Activated gamma-delta T cell (primary cell): Measurements from ENCODE around the gene RBM10.
A peak's percentile ranks its signal among the peaks of the same experiment; 100 is the strongest.
"Not testable (repeated sequence)": the region's sequence is repeated elsewhere in the genome, so short reads cannot be mapped to it uniquely, and the experiment has no call there.

Experiments used
- DNase-seq: peaks from one replicate; lab custom pipeline; 2025; lab: John Stamatoyannopoulos, UW
- total RNA-seq, 2 donors: gene quantifications; one replicate each; lab custom pipeline; 2026; lab: John Stamatoyannopoulos, UW

The RBM10 gene, protein sequence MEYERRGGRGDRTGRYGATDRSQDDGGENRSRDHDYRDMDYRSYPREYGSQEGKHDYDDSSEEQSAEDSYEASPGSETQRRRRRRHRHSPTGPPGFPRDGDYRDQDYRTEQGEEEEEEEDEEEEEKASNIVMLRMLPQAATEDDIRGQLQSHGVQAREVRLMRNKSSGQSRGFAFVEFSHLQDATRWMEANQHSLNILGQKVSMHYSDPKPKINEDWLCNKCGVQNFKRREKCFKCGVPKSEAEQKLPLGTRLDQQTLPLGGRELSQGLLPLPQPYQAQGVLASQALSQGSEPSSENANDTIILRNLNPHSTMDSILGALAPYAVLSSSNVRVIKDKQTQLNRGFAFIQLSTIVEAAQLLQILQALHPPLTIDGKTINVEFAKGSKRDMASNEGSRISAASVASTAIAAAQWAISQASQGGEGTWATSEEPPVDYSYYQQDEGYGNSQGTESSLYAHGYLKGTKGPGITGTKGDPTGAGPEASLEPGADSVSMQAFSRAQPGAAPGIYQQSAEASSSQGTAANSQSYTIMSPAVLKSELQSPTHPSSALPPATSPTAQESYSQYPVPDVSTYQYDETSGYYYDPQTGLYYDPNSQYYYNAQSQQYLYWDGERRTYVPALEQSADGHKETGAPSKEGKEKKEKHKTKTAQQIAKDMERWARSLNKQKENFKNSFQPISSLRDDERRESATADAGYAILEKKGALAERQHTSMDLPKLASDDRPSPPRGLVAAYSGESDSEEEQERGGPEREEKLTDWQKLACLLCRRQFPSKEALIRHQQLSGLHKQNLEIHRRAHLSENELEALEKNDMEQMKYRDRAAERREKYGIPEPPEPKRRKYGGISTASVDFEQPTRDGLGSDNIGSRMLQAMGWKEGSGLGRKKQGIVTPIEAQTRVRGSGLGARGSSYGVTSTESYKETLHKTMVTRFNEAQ
- 108 to 109 reads per million in 2 donors for total RNA-seq

DNA sequence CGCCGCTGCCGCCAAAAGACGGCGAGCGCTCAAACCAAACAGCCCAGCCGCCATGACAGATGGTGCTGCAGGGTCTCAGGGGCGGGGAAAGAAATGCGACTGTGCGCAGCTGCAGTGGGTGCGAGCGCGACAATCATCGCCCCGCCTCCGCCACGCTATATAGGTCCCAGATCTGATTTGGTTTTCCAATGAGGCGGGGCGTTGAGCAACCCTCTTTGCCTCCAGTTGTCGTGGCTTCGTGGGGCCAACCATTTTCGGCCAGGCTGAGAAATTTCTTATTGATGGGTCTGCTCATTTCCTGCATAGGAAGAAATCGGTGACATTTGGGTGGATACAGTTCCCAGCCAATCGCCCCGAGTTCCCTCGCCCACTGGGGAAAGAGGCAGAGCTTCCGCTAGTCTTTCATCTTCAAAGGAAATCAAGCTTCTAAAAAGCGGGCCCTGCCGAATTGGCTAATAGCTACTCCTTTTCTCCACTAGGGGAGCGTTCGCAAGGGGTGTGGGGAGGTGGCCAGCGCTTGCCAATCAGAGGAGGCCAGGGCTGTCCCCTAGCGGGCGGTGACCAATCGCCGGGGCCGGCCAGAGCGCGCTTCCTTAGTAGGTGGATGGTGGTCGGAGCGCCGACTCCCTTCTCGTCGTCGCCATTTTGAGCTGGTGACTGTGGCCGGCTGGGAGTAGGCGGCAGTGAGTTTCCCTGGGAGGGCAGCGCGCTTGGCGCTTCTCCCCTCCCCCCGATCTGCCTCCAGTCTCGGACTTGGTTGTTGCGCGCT, at the start of gene RBM10, which contains the start of gene NDUFB11:
TSS of gene RBM10 (plus strand) at position 596 of the 769 bp plus-strand sequence. CDS start 2,261 bp downstream, outside the sequence.
TSS of gene NDUFB11 (minus strand) at position 77 of the 769 bp plus-strand sequence. CDS start at position 54, 23 bp downstream.
- DNase-seq, result peak; percentile 86

DNA sequence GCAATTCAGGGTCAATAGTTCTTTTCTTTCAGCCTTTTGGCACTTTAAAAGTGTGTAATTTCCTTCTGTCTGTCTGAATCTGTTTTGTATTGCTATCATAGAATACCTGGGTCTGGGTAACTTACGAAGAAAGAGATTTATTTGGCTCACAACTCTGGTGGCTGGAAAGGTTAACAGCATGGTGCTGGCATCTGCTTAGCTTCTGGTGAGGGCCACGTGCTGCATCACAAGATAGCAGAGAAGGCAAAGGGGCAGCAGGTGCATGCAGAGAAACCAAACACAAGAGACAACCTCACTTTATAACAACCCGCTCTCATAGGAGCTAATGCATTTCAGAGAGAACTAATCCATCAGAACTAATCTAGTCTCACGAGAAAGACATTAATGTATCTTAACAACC, 48.0 kb upstream of the RBM10 start:
- no peak for DNase-seq

DNA sequence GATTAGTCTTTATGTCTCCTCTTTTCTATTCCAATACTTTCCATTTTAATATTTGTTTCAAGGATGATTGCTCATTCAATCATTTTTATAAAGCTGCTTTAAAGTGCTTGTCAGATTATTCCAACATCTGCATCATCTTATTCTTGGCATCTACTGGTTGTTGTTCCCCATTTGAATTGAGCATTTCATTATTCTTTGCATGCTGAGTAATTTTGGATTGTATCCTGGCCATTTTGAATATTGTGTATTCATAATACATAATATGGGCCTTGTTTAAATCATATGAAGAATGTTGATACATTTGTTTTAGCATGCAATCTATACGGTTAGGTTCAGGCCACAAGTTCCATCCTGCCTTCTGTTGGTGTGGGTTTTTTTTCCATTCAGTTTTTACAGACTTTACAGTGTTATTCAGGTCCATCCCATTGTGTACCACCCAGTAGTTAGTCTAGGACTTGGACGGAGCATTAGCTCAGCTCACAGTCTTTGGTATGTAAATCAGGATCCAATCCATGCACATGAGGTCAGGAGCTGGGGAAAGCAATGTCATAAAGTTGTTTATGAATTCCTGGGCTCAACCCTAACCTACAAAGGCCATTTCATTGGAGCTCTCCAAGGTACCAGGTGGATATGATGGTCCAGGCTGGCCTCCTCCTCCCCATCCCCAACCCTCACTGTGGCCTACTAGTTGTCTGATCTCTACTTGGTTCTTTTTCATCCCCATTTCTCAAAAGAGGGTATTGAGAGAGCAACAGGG, 46.5 kb upstream of the RBM10 start:
- DNase-seq, result no peak

DNA sequence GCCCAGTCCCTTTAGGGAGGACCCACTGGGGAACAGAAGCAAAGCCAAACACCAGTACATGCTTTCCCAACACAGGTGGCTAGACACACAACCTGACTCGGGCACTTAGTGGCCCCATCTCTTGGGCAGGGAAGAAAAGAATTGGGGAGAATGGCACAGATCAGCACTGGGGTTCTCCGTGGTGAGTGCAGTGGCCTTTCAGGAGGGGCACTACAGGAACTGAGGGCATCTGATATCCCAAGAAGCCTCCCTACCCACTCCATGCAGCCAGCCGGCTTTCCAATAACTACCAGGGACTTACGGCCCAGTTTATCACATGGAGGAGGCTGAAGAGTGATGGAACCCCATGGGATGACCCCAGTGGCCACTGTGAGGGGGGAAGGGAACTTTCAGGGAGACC, 43.8 kb upstream of the RBM10 start:
- no peak for DNase-seq

DNA sequence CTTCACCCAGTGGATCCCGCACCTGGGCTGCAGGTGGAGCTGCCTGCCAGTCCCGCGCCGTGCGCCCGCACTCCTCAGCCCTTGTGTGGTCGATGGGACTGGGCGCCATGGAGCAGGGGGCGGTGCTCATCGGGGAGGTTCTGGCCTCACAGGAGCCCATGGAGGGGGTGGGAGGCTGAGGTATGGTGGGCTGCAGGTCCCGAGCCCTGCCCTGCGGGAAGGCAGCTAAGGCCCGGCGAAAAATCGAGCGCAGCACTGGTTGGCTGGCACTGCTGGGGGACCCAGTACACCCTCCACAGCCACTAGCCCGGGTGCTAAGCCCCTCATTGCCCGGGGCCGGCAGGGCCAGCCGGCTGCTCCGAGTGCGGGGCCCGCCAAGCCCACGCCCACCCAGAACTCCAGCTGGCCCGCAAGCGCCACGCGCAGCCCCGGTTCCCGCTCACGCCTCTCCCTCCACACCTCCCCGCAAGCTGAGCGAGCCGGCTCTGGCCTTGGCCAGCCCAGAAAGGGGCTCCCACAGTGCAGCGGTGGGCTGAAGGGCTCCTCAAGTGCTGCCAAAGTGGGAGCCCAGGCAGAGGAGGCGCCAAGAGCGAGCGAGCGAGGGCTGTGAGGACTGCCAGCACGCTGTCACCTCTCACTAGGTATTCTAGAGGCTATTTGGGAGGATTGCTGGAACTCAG, 33.9 kb upstream of the RBM10 start:
- not testable (repeated sequence) for DNase-seq

DNA sequence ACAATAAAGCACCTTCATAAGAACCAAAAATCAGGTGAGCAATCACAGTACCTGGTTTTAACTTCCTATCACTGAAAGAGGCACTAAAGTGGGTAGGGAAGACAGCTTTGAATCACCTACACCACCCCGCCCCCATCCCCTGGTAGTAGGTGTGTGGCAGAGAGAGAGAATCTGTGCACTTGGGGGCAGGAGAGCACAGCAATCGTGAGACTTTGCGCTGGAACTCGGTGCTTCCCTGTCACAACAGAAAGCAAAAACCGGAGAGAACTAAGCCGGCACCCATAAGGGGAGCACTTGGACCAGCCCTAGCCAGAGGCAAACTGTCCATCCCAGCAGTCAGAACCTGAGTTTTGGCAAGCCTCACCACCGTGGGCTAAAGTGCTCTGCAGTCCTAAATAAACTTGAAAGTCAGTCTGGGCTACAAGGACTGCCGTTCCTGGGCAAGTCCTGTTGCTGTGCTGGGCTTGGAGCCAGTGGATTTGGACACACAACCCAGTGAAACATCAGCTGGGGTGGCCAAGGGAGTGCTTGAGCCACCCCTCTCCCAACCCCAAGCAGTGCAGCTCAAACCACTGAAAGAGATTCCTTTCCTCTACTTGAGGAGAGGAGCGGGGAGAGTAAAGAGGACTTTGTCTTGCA, 32.6 kb upstream of the RBM10 start:
- DNase-seq, result no peak

DNA sequence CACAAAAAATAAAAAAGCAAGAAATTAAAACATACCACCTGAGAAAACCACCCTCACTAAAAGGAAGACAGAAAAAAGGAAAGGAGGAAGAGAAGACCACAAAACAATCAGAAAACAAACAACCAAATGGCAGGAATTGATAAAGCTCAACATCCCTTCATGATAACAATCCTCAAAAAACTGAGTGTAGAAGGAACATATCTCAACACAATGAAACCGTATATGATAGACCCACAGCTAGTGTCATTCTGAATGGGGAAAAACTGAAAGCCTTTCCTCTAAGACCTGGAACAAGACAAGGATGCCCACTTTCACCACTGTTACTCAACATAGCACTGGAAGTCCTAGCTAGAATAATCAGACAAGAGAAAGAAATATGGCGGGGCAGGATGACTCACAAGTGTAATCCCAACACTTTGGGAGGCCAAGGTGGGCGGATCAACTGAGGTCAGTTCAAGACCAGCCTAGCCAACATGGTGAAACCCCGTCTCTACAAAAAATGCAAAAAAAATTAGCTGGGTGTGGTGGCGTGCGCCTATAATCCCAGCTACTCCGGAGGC, 28.4 kb upstream of the RBM10 start:
- DNase-seq, result not testable (repeated sequence)

DNA sequence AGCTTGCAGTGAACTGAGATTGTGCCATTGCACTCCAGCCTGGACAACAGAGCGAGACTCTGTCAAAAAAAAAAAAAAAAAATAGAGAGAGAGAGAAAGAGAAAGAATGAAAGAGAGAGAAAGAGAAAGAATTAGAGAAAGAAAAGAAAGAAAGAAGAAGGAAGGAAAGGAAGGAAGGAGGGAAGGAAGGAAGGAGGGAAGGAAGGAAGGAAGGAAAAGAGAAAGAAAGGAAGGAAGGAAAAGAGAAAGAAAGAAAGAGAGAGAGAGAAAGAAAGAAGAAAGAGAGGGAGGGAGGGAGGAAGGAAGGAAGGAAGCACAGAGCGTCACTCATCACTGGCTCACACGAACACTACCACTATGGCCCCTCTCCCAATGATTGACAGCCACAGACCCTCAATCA, 20.6 kb upstream of the RBM10 start:
- not testable (repeated sequence) for DNase-seq

DNA sequence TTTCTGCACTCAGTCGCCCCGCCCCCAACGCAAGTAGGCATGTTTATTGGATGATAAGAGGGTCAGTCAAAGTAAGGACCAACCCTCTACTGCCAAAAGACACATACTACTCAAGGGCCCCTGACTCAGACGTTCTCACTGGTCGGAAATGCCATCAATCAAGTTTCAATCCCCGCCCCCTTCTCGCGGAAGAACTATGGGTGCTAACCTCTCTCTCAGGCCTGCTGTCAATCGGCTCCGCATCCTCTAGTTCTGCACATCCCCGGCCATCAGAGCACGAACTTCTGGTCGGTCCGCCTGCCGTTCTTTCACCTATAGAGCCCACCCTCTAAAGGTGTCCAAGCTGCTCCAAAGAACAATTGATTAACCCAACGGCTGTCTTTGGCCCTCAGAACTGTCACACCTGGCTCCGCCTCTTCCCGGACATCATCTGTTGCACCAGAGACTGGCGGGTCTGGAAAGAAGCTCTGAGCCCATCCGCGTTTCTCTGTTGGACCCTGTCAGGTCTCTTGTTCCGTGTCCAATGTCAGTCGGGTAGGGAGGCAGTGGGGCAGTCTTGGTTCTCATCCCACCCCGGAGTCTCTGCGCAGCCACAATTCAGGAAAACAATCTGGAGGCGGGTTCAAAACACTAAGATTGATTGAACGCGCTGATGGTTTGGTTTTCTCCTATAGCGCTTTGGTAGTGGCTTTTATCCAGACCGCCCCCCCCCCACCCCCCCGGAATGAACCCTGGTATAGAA, 15.7 kb upstream of the RBM10 start:
- DNase-seq, result no peak

DNA sequence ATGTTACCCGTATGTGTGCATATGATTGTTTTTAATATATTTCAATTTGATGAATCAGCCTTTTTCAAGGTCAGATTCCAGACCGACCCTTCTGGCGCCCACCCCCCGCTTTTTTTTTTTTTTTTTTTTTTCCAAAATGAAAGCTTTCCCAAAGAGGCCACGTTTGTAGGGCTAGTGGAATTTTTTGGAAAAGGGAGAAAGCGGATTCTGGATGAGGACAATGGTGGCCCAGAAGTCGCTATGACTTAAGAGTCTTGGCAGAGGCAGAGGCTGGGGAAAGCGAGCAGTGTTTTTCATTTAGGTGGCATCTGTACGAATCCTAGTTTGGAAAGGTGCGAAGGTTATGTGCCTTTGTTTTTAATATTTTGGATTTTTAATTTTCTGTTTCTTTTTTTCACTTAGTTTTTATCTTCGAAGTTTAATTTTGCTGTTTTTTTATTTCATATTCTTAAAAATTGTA, 15.1 kb upstream of the RBM10 start:
- DNase-seq, result no peak

DNA sequence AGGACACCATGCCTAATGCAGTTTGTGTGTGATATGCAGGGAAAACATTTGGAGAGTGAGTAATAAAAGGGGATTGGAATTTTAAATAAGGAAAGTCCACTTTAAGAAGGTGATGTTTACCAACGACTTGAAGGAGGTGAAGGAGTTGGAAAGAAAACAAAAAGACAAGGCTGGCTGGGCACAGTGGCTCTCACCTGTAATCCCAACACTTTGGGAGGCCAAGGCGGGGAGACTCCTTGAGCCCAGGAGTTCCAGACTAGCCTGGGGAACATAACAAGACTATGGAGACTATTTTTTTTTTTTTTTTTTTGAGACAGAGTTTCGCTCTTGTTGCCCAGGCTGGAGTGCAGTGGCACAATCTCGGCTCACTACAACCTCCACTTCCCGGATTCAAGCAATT, 11.5 kb upstream of the RBM10 start:
- DNase-seq, result no peak

DNA sequence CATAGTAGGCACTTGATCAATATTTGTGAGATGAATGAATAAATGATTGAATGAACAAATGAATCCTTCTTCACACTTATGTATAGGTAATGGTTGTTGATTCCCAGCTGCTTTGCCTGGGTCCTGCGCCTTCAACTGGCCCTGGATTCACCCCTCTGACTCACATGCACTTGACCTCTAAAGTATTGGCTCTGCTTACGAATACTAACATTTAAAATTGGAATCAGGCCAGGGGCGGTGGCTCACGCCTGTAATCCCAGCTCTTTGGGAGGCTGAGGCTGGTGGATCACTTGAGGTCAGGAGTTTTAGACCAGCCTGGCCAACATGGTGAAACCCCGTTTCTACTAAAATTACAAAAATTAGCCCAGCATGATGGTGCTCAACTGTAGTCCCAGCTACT, 9.4 kb upstream of the RBM10 start:
- not testable (repeated sequence) for DNase-seq

DNA sequence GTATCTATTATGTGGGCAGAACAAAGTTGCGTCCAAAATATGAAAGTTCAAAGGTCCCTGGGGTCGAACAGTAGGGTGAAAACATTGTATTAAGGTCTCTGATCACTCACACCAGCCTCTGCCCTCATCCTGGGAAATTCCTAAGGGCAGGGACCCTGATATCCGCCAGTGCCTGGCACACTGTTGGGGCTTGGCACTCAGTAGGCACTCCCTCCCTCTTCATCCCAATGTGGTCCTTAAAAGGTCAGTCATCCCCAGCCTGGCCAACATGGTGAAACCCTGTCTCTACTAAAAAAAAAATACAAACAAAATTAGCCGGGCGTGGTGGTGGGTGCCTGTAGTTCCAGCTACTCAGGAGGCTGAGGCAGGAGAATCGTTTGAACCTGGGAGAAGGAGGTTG, 6.8 kb upstream of the RBM10 start:
- no peak for DNase-seq

DNA sequence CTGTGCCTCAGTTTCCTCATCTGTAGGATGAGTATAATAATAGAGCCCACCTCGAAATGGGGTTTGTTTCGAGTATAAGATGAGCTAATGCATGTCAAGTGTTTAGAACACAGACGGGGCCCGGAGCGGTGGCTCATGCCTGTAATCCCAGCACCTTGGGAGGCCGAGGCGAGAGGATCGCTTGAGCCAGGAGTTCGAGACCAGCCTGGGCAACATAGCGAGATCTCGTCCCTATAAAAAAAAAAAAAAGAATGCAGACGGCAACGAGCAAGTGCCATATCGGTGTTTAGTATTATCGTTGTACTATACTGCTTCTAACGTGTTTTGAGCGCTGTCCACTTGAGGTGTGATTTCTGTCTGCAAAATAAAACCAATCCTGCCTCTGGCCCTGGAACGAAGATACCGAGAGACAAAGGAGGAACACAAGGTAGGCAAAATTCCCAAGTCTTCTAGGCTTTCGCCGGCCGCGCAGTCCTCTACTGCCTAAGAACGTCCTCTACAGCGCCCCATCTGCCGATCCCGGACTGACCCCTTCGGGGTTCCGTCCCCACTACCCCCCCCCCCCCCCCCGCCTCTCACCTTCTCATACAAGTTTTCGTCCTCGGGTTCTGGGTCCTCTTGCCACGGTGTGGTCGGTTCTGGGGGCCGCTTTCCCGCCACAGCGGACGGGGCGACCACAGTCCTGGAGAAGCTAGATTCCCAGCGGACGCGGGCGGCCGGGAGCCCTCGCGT, 961 bp upstream of the RBM10 start:
- DNase-seq, result no peak

DNA sequence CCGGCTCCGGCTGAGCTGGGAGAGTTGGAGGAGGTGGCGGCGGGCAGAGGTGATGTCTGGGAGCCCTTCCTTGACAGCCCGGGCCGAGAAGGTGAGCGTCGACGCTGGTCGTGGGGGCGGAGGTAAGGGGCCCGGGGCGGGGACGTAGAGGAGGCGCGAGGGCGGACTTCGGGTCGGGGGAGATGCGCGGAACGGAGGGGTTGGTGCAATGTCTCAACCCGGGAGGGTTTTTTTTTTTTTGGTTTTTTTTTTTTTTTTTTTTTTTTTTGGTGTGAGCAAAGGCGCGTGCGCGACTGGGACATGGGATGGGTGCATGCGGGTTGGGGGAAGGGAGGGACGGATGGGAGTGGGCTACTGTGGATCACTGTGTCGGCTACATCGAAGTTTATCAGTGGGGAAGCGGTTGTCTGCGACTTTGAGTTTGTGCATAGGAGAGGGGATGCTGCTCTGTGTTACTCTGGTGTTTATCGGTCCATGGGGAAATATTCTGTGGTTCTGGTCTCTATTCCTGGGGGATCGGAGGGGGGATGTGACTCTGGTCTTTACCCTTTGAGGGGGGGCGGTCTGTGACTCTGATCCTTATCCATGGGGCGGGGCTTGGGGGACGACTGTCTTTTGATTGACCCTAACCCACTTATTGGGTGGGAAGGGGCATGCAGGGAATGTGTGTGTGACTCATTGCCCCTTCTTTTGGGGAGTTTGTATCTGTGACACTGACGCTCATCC, 537 bp downstream of the RBM10 start:
- DNase-seq, result no peak

DNA sequence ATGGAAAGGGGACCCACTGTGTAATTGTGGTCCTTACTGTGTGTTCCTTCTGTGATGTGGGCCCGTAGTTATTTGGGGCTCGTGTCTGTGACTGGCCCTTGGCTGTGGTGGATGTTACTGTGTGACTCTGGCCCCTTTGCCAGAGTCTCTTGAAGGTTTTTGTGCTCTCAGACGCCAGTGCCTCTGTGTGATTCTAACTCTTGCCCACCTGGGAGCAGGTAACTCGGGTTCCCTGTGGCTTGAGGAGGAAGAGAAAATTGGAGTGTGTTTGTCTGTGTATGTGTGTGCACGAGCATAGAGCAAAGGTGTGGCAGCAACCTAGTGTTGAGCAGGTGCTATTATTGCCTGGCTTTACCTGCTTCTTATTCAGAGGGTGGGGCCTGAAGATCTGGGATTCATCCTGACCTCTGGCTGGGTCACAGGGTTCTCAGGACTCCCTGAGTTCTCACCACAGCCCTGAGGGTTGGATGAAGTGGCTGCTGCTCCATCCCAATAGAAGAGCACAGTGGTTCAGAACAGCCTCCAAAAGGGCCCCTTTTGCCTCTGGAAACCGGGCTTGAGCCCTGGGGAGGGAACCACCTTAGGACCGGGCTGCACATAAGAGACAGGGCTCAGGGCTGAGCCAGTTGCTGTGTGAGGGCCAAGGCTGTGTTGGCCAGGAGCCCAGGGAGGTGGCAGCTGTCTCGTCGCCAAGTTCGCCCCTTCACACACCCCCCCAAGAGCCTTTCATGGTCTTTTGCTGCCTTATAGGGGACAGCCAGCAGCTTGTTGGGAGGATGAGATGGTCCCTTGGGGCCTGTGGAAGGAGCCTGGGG, 1.3 kb downstream of the RBM10 start:
- DNase-seq, result no peak
